HG03135 (cell line): Measurements from ENCODE around the gene RNF138.
"Not testable (repeated sequence)": the region's sequence is repeated elsewhere in the genome, so short reads cannot be mapped to it uniquely, and the experiment has no call there.

Experiments
- ATAC-seq: cut with Tn5 transposase; IDR thresholded peaks from one replicate; pipeline ENCODE4 v1.9.1; 2021; ENCODE audit warnings: mild to moderate bottlenecking, moderate library complexity; ENCODE audit not compliant: unreplicated experiment

Gene RNF138

DNA sequence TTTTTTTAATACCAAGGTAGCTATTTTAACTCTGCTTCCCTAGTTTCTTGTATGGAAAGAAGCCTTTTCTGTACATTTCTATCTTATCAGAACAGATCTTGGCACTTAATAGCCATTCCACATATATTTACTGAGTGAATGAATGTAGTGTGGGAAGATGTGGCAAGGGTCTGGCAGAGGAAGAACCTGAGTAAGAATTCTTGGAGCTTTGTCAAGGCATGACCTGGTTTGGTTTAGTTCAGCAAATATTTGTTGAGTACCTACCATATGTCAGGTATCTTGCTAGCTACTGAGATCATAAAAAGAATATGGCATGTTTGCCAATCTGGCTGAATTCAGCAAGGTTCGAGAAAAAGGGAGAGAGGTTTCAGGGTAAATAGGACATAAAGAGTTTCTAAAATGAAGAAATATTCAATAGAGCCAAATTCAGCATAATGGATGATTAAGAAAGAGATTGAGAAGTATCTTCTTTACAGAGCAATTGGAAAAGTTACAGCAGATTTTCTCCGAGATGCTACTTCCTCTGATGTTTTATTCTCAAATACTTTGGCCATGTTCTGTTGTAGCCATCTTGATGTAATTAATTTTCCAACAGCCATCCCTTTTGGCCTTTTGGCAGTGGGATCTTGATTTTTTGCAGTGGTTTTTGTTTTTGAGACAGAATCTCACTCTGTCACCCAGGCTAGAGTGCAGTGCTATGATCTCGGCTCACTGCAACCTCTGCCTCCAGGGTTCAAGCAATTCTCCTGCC, 76.5 kb downstream of the RNF138 start:
- ATAC-seq: no peak

DNA sequence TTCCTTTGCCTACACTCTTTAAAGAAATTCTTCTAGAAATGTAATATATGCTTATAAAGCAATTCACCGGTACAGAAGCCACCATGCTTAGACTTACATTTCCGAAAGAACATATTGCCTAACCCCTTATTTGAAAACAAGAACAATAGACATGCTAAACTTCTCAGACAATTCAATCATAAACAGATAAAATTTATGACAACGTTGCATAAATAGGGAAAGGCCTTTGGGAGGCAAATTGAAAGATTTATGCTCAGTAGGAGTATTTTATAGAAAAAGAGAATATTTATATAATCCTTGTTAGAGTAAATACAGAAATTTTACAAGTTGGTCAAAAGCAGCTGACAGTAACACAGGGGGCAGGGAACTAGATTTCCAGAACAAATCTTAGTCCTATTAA, 82.0 kb downstream of the RNF138 start:
- ATAC-seq: no peak

DNA sequence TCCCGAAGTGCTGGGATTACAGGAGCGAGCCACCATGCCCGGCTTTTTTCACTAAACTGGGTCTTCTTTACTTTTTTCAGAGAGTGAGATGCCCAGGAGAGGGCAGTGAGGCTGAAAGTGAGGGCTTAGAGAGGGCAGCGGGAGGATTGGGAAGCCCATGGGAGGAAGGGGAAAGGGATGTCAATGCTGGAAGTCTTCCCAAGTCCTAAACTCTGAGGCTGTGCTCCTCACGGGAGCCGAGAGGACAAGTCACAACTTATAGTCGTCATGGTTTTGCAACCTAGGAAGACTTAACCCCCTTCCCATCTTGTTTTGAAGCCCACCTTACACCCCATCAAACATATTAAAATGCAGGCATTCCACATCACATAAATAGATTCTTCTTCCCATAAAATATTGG, 83.0 kb downstream of the RNF138 start:
- no peak for ATAC-seq

DNA sequence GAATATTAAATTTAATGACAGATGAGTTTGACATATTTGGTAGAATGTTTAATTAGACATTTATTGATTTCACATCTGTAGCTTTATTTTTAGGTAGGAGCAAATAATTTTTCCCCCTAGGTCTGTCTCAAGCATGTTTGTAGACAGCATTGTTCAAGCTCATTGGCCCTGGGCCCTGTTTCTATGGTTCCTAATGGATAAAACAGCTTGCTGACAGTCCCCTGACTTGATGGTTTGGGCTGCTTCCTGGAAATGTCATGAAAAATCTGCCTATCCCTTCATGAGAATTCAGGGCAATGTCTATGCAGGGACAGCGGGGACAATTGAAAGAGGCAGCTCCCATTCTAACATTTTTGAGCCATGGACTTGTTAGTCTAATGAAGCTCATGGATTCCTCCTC, 83.6 kb downstream of the RNF138 start:
- ATAC-seq: no peak

DNA sequence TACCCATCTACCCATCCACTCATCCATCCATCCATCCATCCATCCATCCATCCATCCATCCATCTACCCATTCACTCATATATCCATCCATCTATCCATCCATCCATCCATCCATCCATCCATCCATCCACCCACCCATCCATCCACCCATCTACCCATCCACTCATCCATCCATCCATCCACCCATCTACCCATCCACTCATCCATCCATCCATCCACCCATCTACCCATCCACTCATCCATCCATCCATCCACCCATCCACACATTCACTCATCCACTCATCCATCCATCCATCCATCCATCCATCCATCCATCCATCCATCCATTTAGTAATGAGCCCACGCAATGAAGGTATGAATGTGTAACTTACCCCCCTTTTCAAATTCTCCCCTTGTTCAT, 85.1 kb downstream of the RNF138 start:
- not testable (repeated sequence) for ATAC-seq

DNA sequence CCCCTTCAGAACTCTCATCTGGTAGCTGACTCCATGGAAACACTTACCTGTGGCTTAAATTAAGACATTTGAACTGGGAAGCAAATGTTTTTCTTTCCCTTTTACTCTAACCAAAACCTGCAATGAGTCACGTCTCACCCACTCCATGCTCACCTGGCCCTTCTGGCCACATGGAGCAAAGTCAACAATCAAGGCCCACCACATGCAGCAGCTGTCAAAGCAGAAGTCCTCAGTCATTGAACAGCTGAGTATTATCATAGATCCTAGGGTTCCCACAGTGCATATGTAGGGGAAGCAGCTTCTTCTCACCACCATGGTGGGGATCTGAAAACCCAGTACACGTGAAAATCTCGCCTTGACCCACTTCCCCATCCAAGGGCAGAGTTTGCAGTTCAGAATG, 85.9 kb downstream of the RNF138 start:
- no peak for ATAC-seq
